K562 (cell line): ENCODE data around the gene TCF12. TPM values are rescaled to one million over a fixed set of nuclear protein-coding genes. Genes with fewer than 3 reads are reported as not detected.

Source experiments
- ATAC-seq: fragments of 200-7000 bp; cut with Tn5 transposase; 3 replicates; pipeline ENCODE4 v1.9.1; 2020; ENCODE audit warnings: moderate library complexity
- BruUV-seq: library from RNA; stranded (reverse); fragments of 400-500 nt; replicated peaks from 2 replicates; lab custom pipeline; 2021; lab: Mats Ljungman, UMichigan
- CTCF ChIA-PET: fragments of 300-600 bp; formaldehyde crosslinking; extraction: SDS; loops from one replicate; lab custom pipeline; 2021; ENCODE audit warnings: low intra/inter-chr PET ratio; lab: Yijun Ruan, JAX
- POLR2A ChIA-PET: fragments of 300-600, 350-650 bp; sonication (Branson Sonifier 250); formaldehyde crosslinking; extraction: SDS; loops from one replicate; lab custom pipeline; 2021; ENCODE audit warnings: antibody characterized with exemption, inconsistent platforms; lab: Yijun Ruan, JAX
- DNase-seq, 4 experiments: peaks; one replicate each; pipeline versions ENCODE4 v3.0.0 to v3.0.0-alpha.2; 2011 to 2018; ENCODE audit warnings: low spot score in 3 of 4, mixed read lengths in 3 of 4; ENCODE audit errors: extremely low read depth in 1 of 4
- FAIRE-seq: peaks from 2 replicates; lab custom pipeline; 2011; peaks lifted over from hg19 to GRCh38; lab: Jason Lieb, UNC
- H2AFZ ChIP-seq: 2 replicates; pipeline ENCODE4 v1.6.0; 2011; ENCODE audit warnings: low read depth, low read length, control low read depth, inconsistent platforms
- H3K27ac ChIP-seq: fragments of 200-600 bp; 3 replicates; pipeline ENCODE4 v1.8.0; 2011; ENCODE audit warnings: low read depth, mild to moderate bottlenecking, control low read depth, inconsistent platforms, low read length, moderate library complexity, mixed read lengths; ENCODE audit errors: extremely low read depth
- H3K27me3 ChIP-seq, 2 experiments: fragments of 300-600 bp in 1 of 2; 2 replicates in 1 of 2; 3 replicates in 1 of 2; pipeline versions ENCODE4 v1.6.0 to v1.8.0; 2011; ENCODE audit warnings: inconsistent platforms in 2 of 2, low read length in 2 of 2, mild to moderate bottlenecking in 1 of 2, mixed read lengths in 1 of 2, moderate library complexity in 1 of 2; ENCODE audit not compliant: control insufficient read depth in 2 of 2, insufficient read depth in 2 of 2
- H3K36me3 ChIP-seq: fragments of 300-600 bp; 3 replicates; pipeline ENCODE4 v1.8.0; 2011; ENCODE audit warnings: mild to moderate bottlenecking, low read length, inconsistent platforms; ENCODE audit not compliant: control insufficient read depth, insufficient read depth
- H3K4me1 ChIP-seq, 2 experiments: fragments of 200-600 bp in 1 of 2; replicated peaks in 1 of 2; 2 replicates in 1 of 2; 3 replicates in 1 of 2; pipeline versions ENCODE4 v1.5.1 to v1.8.0; 2011; ENCODE audit warnings: inconsistent platforms in 2 of 2, low read length in 2 of 2, mild to moderate bottlenecking in 1 of 2, mixed read lengths in 1 of 2, moderate library complexity in 1 of 2; ENCODE audit not compliant: control insufficient read depth in 2 of 2, insufficient read depth in 2 of 2
- H3K4me2 ChIP-seq: 2 replicates; pipeline ENCODE4 v1.6.1; 2011; ENCODE audit warnings: low read length, control low read depth, inconsistent platforms, mixed read lengths; ENCODE audit not compliant: insufficient read depth
- H3K4me3 ChIP-seq: fragments of 200-600 bp; sonication (generic), shearing (Covaris generic); 2 replicates; pipeline ENCODE4 v1.5.1; 2016; ENCODE audit warnings: control low read depth, inconsistent platforms
- H3K79me2 ChIP-seq: fragments of 200-600 bp; 3 replicates; pipeline ENCODE4 v1.8.0; 2011; ENCODE audit warnings: low read length, inconsistent platforms; ENCODE audit not compliant: control insufficient read depth, insufficient read depth
- H3K9ac ChIP-seq, 2 experiments: 2 replicates each; pipeline versions ENCODE4 v1.6.0 to v1.6.1; 2011; ENCODE audit warnings: low read depth in 2 of 2, low read length in 2 of 2, control low read depth in 1 of 2, inconsistent platforms in 1 of 2, mild to moderate bottlenecking in 1 of 2, mixed read lengths in 1 of 2; ENCODE audit not compliant: insufficient read depth in 1 of 2
- H3K9me1 ChIP-seq: one replicate; pipeline ENCODE4 v1.6.0; 2011; ENCODE audit warnings: inconsistent platforms, mild to moderate bottlenecking, low read length, moderate library complexity; ENCODE audit not compliant: control insufficient read depth, insufficient read depth
- H3K9me3 ChIP-seq: replicated peaks from 2 replicates; pipeline ENCODE4 v1.5.1; 2011; ENCODE audit warnings: low read depth, low read length, inconsistent platforms; ENCODE audit not compliant: control insufficient read depth, insufficient read depth
- H4K20me1 ChIP-seq: replicated peaks from 2 replicates; pipeline ENCODE4 v1.6.1; 2011; ENCODE audit warnings: low read length, inconsistent platforms, mixed read lengths; ENCODE audit not compliant: control insufficient read depth, insufficient read depth
- ATF3 ChIP-seq, 2 experiments: fragments of 450-650 bp in 1 of 2; sonication (generic) in 1 of 2; formaldehyde crosslinking in 1 of 2; IDR thresholded peaks in 1 of 2; conservative IDR thresholded peaks in 1 of 2; 2 replicates each; pipeline versions ENCODE4 v1.6.1 to v1.8.1; 2016 to 2023; ENCODE audit warnings: mild to moderate bottlenecking in 2 of 2, moderate library complexity in 2 of 2, inconsistent platforms in 1 of 2, missing genetic modification reagents in 1 of 2
- CBFA2T3 ChIP-seq: fragments of 450-650 bp; IDR thresholded peaks from 2 replicates; pipeline ENCODE4 v1.6.1; 2017
- DACH1 ChIP-seq: fragments of 450-650 bp; IDR thresholded peaks from 2 replicates; pipeline ENCODE4 v1.6.1; 2018; ENCODE audit not compliant: partially characterized antibody
- DPF2 ChIP-seq: fragments of 450-650 bp; IDR thresholded peaks from 2 replicates; pipeline ENCODE4 v1.6.1; 2016
- EHMT2 ChIP-seq: fragments of 450-650 bp; IDR thresholded peaks from 2 replicates; pipeline ENCODE4 v1.6.1; 2018; ENCODE audit warnings: antibody characterized with exemption
- FOS ChIP-seq: IDR thresholded peaks from 3 replicates; pipeline ENCODE4 v1.6.1; 2011; ENCODE audit not compliant: insufficient read length; ENCODE audit errors: extremely low read depth
- FOSL1 ChIP-seq: fragments of 200-800 bp; sonication (Bioruptor generic); conservative IDR thresholded peaks from 2 replicates; pipeline ENCODE4 v1.6.1; 2016; ENCODE audit warnings: missing genetic modification characterization, missing compliant biosample characterization
- HMBOX1 ChIP-seq: sonication (generic); IDR thresholded peaks from 2 replicates; pipeline ENCODE4 v1.6.1; 2016
- JUND ChIP-seq, 2 experiments: IDR thresholded peaks; 2 replicates in 1 of 2; 3 replicates in 1 of 2; pipeline ENCODE4 v1.6.1; 2011; ENCODE audit warnings: borderline replicate concordance in 2 of 2, low read depth in 2 of 2, low read length in 2 of 2, improper control_type of control experiment in 1 of 2, missing biosample characterization in 1 of 2, missing genetic modification characterization in 1 of 2, missing genetic modification reagents in 1 of 2
- KLF1 ChIP-seq: fragments of 450-650 bp; IDR thresholded peaks from 2 replicates; pipeline ENCODE4 v1.6.1; 2016; ENCODE audit warnings: missing genetic modification characterization, missing compliant biosample characterization
- PTBP1 ChIP-seq: fragments of 200-400 bp; formaldehyde crosslinking; IDR thresholded peaks from 2 replicates; pipeline ENCODE4 v1.6.1; 2017; ENCODE audit warnings: low read depth, low read length
- SIRT6 ChIP-seq: IDR thresholded peaks from one replicate; pipeline ENCODE4 v1.6.1; 2012; ENCODE audit warnings: low read depth, mild to moderate bottlenecking, control low read depth, inconsistent platforms, low read length, moderate library complexity
- SMARCA4 ChIP-seq: fragments of 450-650 bp; IDR thresholded peaks from 2 replicates; pipeline ENCODE4 v1.6.1; 2016
- SUPT5H ChIP-seq: fragments of 450-650 bp; IDR thresholded peaks from 2 replicates; pipeline ENCODE4 v1.6.1; 2016
- ZNF121 ChIP-seq: sonication (generic); formaldehyde crosslinking; conservative IDR thresholded peaks from 2 replicates; pipeline ENCODE4 v1.8.0; 2022; ENCODE audit warnings: missing genetic modification reagents
- ZNF384 ChIP-seq: IDR thresholded peaks from 2 replicates; pipeline ENCODE4 v1.6.1; 2012; ENCODE audit warnings: low read depth, low read length, improper control_type of control experiment
- WGBS: fragments of 100-300 bp; shearing (Covaris generic); methylation state at CpG from one replicate; pipeline ENCODE4 v1.1.6; 2016; ENCODE audit warnings: low coverage, mixed read lengths; ENCODE audit not compliant: insufficient coverage; ENCODE audit errors: missing lambda C conversion rate; 5-methylcytosine and 5-hydroxymethylcytosine counted together
- in situ Hi-C: fragments of 300-500 bp; cut with MboI; formaldehyde crosslinking; loops from 4 replicates; pipeline ENCODE4 v1.15.0; 2018; ENCODE audit warnings: inconsistent platforms, mixed read lengths
- intact Hi-C: fragments of 100-400 bp; cut with micrococcal nuclease; formaldehyde crosslinking; loops from 2 replicates; pipeline ENCODE4 v1.14.2; 2022
- polyA plus RNA-seq, 8 experiments: library from polyadenylated mRNA; depleted of rRNA in 4 of 8; stranded (reverse) in 5 of 8; unstranded in 3 of 8; fragments of >200 nt; fragmentation: Nextera tagmentation in 2 of 8; fragmentation: Illumina TruSeq in 1 of 8; extraction: Ambion mirVana in 2 of 8; extraction: Trizol in 1 of 8; gene quantifications; 2 replicates each; pipeline versions ENCODE4 v1.2.1 to v1.2.3, GENCODE V29; 2011 to 2014; ENCODE audit warnings: inconsistent platforms in 1 of 8, missing spikeins in 1 of 8
- total RNA-seq, 7 experiments: library from RNA; depleted of rRNA in 6 of 7; stranded (reverse); fragments of >200 nt in 6 of 7; fragmentation: Illumina TruSeq in 2 of 7; extraction: Trizol in 2 of 7; gene quantifications; 2 replicates each; pipeline versions ENCODE4 v1.2.1 to v1.2.3, GENCODE V29; 2011 to 2021; ENCODE audit warnings: low replicate concordance in 1 of 7

Gene TCF12
- total and polyA plus RNA-seq, 9 of the 15 experiments (the other 6 are each of a cell fraction or from before 2014, with no cell fraction given) = 10.5 to 132 (median 52.9) TPM

GRCh38 chr15:57216288-57216687 lies 297.8 kb downstream of the TCF12 start:
- no peaks in the 10 kb centered on the region for H3K27me3 ChIP-seq
- no peaks in the 10 kb centered on the region; the same call in 1 of the 2 replicates for H4K20me1 ChIP-seq
- no peak overlapping the region for H3K4me3 ChIP-seq
- peak; percentile 57 for TF ChIP-seq HMBOX1
- TF ChIP-seq DPF2 = peak; percentile 32; the same call in 1 of the 2 replicates
- peak; percentile 38; the same call in 1 of the 2 replicates for TF ChIP-seq SMARCA4
- peak; percentile 80 for TF ChIP-seq DACH1
- TF ChIP-seq JUND (IDR thresholded peaks at IDR 0.05; ENCODE audit: borderline replicate concordance, low read depth, low read length) = peak; percentile 76
- peak; percentile 83; the same call in 2 of the 3 replicates for TF ChIP-seq JUND (tag; IDR thresholded peaks at IDR 0.05; ENCODE audit: borderline replicate concordance, low read depth, low read length)
- TF ChIP-seq EHMT2 = no peak
- no peak for TF ChIP-seq SIRT6
- TF ChIP-seq ATF3 (IDR thresholded peaks at IDR 0.05) = peak; percentile 13; the same call in 1 of the 2 replicates
- no peak for TF ChIP-seq ATF3 (CRISPR knock-in tag; conservative IDR thresholded peaks at IDR 0.05)
- TF ChIP-seq SUPT5H = no peak
- no peak for TF ChIP-seq KLF1 (tag)
- no peak for TF ChIP-seq ZNF121 (CRISPR knock-in tag)
- TF ChIP-seq ZNF384 = peak; percentile 90
- TF ChIP-seq PTBP1 = no peak
- peak; percentile 10 for TF ChIP-seq FOS
- peak; percentile 32; the same call in 1 of the 2 replicates for TF ChIP-seq CBFA2T3
- peak; percentile 82 for TF ChIP-seq FOSL1 (tag)
- peak in 2 of 4 experiments; percentile 9 to 47 for DNase-seq
- no peak overlapping the region for H3K27ac ChIP-seq
- no peak overlapping the region for H3K9ac ChIP-seq
- peaks cover 26% of the 10 kb centered on the region for H3K79me2 ChIP-seq
- ChIA-PET CTCF (no interaction called here), POLR2A (interaction anchor here (0.8 to 1.1 kb wide), 3 partner anchors 8 to 1242 kb away, joined by 3 read pairs; no protein-coding TSS in a partner anchor)
- no peak for FAIRE-seq
- peak; percentile 56; the same call in 2 of the 3 replicates for ATAC-seq
- BruUV-seq = no TSS peak
- in situ Hi-C loops (no loop called here), intact Hi-C loops (loop anchor here (10.0 kb wide), 2 partner anchors 201 to 721 kb away; no protein-coding TSS in a partner anchor)
- H3K4me2 ChIP-seq = no peak overlapping the region
- H2AFZ ChIP-seq = no peak overlapping the region
- H3K4me1 ChIP-seq = peaks cover 3 to 10% of the 10 kb centered on the region in 2 experiments; a peak in 2 of 5 replicates
- H3K9me1 ChIP-seq = no peaks in the 10 kb centered on the region
- 0% methylated on average over 2 of the region's 2 CpGs for WGBS
- no peaks in the 10 kb centered on the region for H3K9me3 ChIP-seq
- H3K36me3 ChIP-seq = no peaks in the 10 kb centered on the region
